EH (cell line): ENCODE results near the gene KCNQ1.
A peak's percentile ranks its signal among the peaks of the same experiment; 100 is the strongest.

Experiments used
- DNase-seq: peaks from one replicate; pipeline ENCODE4 v3.0.0-alpha.2; 2015; ENCODE audit warnings: low read depth

The KCNQ1 gene

GRCh38 chr11:2838676-2839294 lies 394.0 kb downstream of the KCNQ1 start:
- no peak for DNase-seq

- no peak for DNase-seq
Measured at GRCh38 chr11:2839395-2839943, 394.7 kb downstream of the KCNQ1 start.

GRCh38 chr11:2841411-2842190 lies 396.8 kb downstream of the KCNQ1 start:
- DNase-seq, result no peak

GRCh38 chr11:2842876-2843275 lies 398.1 kb downstream of the KCNQ1 start:
- DNase-seq, result no peak

- no peak for DNase-seq
Measured at GRCh38 chr11:2843551-2843950, 398.7 kb downstream of the KCNQ1 start.

- DNase-seq, result no peak
Measured at GRCh38 chr11:2844116-2844842, 399.5 kb downstream of the KCNQ1 start.

GRCh38 chr11:2844996-2845395 lies 400.2 kb downstream of the KCNQ1 start:
- DNase-seq, result no peak

- DNase-seq, result no peak
Measured at GRCh38 chr11:2846056-2846455, 401.2 kb downstream of the KCNQ1 start.

GRCh38 chr11:2846470-2846869 lies 401.7 kb downstream of the KCNQ1 start:
- no peak for DNase-seq

GRCh38 chr11:2847561-2847960 lies 402.8 kb downstream of the KCNQ1 start:
- DNase-seq, result no peak

GRCh38 chr11:2848497-2848896 lies 403.7 kb downstream of the KCNQ1 start:
- DNase-seq, result no peak

GRCh38 chr11:2849994-2850770 lies 405.4 kb downstream of the KCNQ1 start:
- no peak for DNase-seq

GRCh38 chr11:2853401-2853800 lies 408.6 kb downstream of the KCNQ1 start:
- no peak for DNase-seq

GRCh38 chr11:2853997-2854560 lies 409.3 kb downstream of the KCNQ1 start:
- no peak for DNase-seq

- DNase-seq, result no peak
Measured at GRCh38 chr11:2855162-2855561, 410.4 kb downstream of the KCNQ1 start.

GRCh38 chr11:2857276-2857675 lies 412.5 kb downstream of the KCNQ1 start:
- no peak for DNase-seq

GRCh38 chr11:2857918-2858317 lies 413.1 kb downstream of the KCNQ1 start:
- DNase-seq, result no peak

GRCh38 chr11:2858995-2859698 lies 414.3 kb downstream of the KCNQ1 start:
- DNase-seq, result no peak

- DNase-seq, result no peak
Measured at GRCh38 chr11:2859699-2860037, 414.9 kb downstream of the KCNQ1 start.

- peak; percentile 18 for DNase-seq
Measured at GRCh38 chr11:2860636-2861035, 415.8 kb downstream of the KCNQ1 start.
